Ovary (tissue), 9 donors: Measurements from ENCODE around the gene TAB2. TPM values are rescaled to one million over a fixed set of nuclear protein-coding genes. Genes with fewer than 3 reads are reported as not detected.
"Not testable (repeated sequence)": the region's sequence is repeated elsewhere in the genome, so short reads cannot be mapped to it uniquely, and the experiment has no call there.

Experiments
- DNase-seq, 5 donors: peaks; one replicate each; pipeline ENCODE4 v3.0.0-alpha.2; 2019 to 2020
- H3K27ac ChIP-seq, 2 donors: fragments of 200-600 bp; one replicate each; pipeline versions ENCODE4 v1.5.1 to v1.8.0; 2019 to 2022
- H3K27me3 ChIP-seq: fragments of 200-600 bp; one replicate; pipeline ENCODE4 v1.8.0; 2022
- H3K36me3 ChIP-seq: fragments of 200-600 bp; sonication (generic); one replicate; pipeline ENCODE4 v1.5.1; 2019
- H3K4me1 ChIP-seq: one replicate; pipeline ENCODE4 v1.8.1; 2013; ENCODE audit warnings: mild to moderate bottlenecking, moderate library complexity; ENCODE audit not compliant: insufficient read depth
- H3K4me3 ChIP-seq: fragments of 200-600 bp; sonication (generic); one replicate; pipeline ENCODE4 v1.5.1; 2017
- H3K9me3 ChIP-seq, 2 donors: fragments of 200-600 bp in 1 of 2; sonication (generic) in 1 of 2; one replicate each; pipeline versions ENCODE4 v1.5.1 to v1.8.1; 2013 to 2019; ENCODE audit warnings: mild to moderate bottlenecking in 1 of 2, moderate library complexity in 1 of 2
- EP300 ChIP-seq: sonication (generic); formaldehyde crosslinking; IDR thresholded peaks from one replicate; pipeline ENCODE4 v1.6.1; 2017; ENCODE audit warnings: antibody characterized with exemption
- POLR2A ChIP-seq: fragments of 450-650 bp; IDR thresholded peaks from one replicate; pipeline ENCODE4 v1.6.1; 2017; ENCODE audit warnings: antibody characterized with exemption, mild to moderate bottlenecking, moderate library complexity
- WGBS, 3 donors: extraction: QIAGEN DNeasy Blood & Tissue Kit in 1 of 3; methylation state at CpG; one replicate each; pipeline versions ENCODE4 v1.1.5 to v1.1.7; 2013 to 2017; 5-methylcytosine and 5-hydroxymethylcytosine counted together
- intact Hi-C, 4 donors: fragments of 100-400 bp; cut with DNase I; formaldehyde crosslinking; loops; one replicate each; pipeline versions ENCODE4 v1.11.0 to v1.15.1; 2022 to 2023
- polyA plus RNA-seq, 2 donors: library from polyadenylated mRNA; stranded (reverse); fragments of 200-250 nt in 1 of 2; fragments of 350-450 nt in 1 of 2; fragmentation: Illumina TruSeq in 1 of 2; extraction: RNeasy Lipid Tissue Mini Kit (QIAGEN cat#74804) in 1 of 2; gene quantifications; one replicate each; pipeline ENCODE4 v1.2.3, GENCODE V29; 2013 to 2014
- total RNA-seq, 7 donors: library from RNA; depleted of rRNA in 2 of 7; stranded (reverse); fragments of >200 nt in 2 of 7; fragmentation: NEBNext Ultra II Directional in 3 of 7; extraction: Animal tissue kit (Norgen Biotek cat#: 25700) in 3 of 7; gene quantifications; one replicate each; pipeline versions ENCODE4 v1.1.0 to v1.2.4, GENCODE V29; 2016 to 2023
- TF ChIP-seq, protein P1 (sequence below), 3 donors: fragments of 450-650 bp in 2 of 3; fragments of 200-600 bp in 1 of 3; IDR thresholded peaks; one replicate each; pipeline versions ENCODE4 v1.5.1 to v1.8.0; 2016 to 2022; ENCODE audit warnings: antibody characterized with exemption in 3 of 3, mild to moderate bottlenecking in 1 of 3
- donor health status: DM: no; HTN: no; CAD: no; lungs with moderate emphysema.
- donor health status: DM: no; HTN: no; CAD: no.
- donor health status: Bipolar disorder and iron deficiency.
- donor health status: DM: yes; HTN: yes; CAD: no.
- donor health status: DM: no; HTN: no; CAD: no.
- donor health status: DM: yes; HTN: yes; CAD: no.

TAB2 gene
- total and polyA plus RNA-seq, 9 donors: 39.6 to 75.9 (median 62.6) TPM

DNA sequence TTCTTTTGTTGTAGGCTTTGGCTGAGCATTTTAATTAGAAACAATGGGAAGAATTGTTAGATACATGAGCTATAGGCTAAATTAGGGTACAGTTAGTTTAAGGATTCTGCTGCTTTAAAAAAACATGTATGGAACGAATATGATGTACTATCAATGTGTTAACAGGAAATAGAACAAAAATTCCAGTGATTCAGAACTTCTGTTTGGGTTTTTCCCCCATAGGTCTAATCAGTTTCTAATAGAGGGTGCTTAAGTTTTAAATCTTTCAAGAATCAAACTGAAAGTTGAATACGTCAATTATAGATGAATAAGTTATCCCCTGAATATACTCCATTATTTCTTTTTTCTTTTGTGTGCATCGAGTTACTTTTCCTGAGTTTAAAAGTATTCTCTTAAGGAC, 1.9 kb downstream of the TAB2 start:
- DNase-seq: no peak
- 11 to 18% (median 13%) methylated on average over 3 of the region's 3 CpGs for WGBS, 3 donors
- Histone ChIP-seq H3K27ac (peak overlapping the region in 1 of 2 donors; percentile 84), H3K27me3 (no peaks in the 10 kb centered on the region), H3K4me1 (peaks cover 4% of the 10 kb centered on the region), H3K4me3 (peak overlapping the region; percentile 94), H3K9me3 (no peaks in the 10 kb centered on the region), H3K36me3 (no peaks in the 10 kb centered on the region)
- TF ChIP-seq EP300 (no peak), POLR2A (no peak)
- intact Hi-C loops: loop anchor here in 1 of 4 donors (10.0 kb wide), 1 partner anchor 235 kb away; no protein-coding TSS in a partner anchor

DNA sequence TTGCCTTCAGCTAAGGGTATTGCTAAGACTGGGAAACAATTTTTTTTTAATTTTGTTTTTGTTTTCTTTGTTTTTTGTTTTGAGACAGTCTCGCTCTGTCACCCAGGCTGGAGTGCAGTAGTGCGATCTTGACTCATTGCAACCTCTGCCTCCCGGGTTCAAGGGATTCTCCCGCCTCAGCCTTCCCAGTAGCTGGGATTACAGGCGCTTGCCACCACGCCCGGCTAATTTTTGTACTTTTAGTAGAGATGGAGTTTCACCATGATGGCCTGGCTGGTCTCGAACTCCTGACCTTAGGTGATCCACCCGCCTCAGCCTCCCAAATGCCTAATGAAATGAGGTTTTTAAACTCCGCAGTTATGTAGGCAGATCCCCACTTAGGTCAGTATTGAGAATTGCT, 2.5 kb downstream of the TAB2 start:
- H3K36me3 ChIP-seq, H3K27ac ChIP-seq, H3K9me3 ChIP-seq, DNase-seq, H3K4me1 ChIP-seq, H3K4me3 ChIP-seq, intact Hi-C loops, H3K27me3 ChIP-seq: not testable (repeated sequence)
- 45 to 71% (median 55%) methylated on average over 10 of the region's 10 CpGs for WGBS, 3 donors

DNA sequence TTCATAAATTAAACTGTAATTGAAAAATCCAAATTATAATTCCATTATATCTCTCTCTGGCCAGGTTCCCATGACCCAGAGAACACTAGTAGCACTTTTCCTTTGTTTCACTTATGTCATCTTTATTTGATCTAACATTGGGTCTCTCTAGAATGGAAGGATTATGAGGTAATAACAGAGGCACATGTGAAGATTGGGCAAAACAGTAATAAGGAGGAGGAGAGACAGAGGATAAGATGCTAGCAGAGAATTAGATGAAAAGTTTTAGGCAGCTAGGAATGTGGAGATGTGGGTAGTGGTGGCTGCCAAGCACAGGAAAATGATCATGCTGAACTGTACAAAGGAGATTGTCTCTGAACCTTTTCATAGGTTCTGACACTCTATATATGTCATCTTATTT, 3.3 kb downstream of the TAB2 start:
- Histone ChIP-seq H3K36me3 (no peaks in the 10 kb centered on the region), H3K4me1 (peaks cover 7% of the 10 kb centered on the region), H3K27ac (no peak overlapping the region), H3K27me3 (no peaks in the 10 kb centered on the region), H3K9me3 (no peaks in the 10 kb centered on the region), H3K4me3 (no peak overlapping the region)
- no peak for TF ChIP-seq EP300
- no peak for TF ChIP-seq POLR2A
- TF ChIP-seq, protein P1, sequence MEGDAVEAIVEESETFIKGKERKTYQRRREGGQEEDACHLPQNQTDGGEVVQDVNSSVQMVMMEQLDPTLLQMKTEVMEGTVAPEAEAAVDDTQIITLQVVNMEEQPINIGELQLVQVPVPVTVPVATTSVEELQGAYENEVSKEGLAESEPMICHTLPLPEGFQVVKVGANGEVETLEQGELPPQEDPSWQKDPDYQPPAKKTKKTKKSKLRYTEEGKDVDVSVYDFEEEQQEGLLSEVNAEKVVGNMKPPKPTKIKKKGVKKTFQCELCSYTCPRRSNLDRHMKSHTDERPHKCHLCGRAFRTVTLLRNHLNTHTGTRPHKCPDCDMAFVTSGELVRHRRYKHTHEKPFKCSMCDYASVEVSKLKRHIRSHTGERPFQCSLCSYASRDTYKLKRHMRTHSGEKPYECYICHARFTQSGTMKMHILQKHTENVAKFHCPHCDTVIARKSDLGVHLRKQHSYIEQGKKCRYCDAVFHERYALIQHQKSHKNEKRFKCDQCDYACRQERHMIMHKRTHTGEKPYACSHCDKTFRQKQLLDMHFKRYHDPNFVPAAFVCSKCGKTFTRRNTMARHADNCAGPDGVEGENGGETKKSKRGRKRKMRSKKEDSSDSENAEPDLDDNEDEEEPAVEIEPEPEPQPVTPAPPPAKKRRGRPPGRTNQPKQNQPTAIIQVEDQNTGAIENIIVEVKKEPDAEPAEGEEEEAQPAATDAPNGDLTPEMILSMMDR (IDR thresholded peaks at IDR 0.05): no peak
- intact Hi-C loops: no loop called here
- DNase-seq: no peak

DNA sequence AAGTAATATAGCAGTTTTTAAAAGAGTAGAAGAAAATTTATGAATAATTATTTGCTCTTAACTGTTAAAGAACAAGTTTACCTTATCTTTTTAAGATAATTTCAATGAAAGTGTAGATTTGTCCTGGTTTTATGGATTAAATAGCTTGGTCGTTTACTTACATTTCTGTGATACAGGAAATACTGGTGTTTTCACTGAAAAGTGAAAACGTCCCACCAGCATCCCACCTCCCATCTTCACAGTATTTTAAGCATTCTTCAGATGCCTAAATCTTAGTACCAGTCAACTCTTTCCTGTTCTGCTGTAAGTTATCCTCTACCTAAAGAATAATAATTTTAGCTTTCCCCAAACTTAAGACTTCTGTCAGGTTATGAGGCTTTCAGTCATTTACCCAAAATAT, 5.8 kb downstream of the TAB2 start:
- TF ChIP-seq, protein P1 (IDR thresholded peaks at IDR 0.05): no peak
- TF ChIP-seq POLR2A (no peak), EP300 (no peak)
- no peaks in the 10 kb centered on the region for H3K27me3 ChIP-seq
- peak overlapping the region in 1 of 2 donors; percentile 16 for H3K27ac ChIP-seq
- H3K4me3 ChIP-seq: no peak overlapping the region
- no peaks in the 10 kb centered on the region for H3K9me3 ChIP-seq
- no peaks in the 10 kb centered on the region for H3K36me3 ChIP-seq
- intact Hi-C loops: no loop called here
- 26 to 29% (median 27%) methylated on average over 2 of the region's 2 CpGs for WGBS, 3 donors
- DNase-seq: no peak
- H3K4me1 ChIP-seq: peaks cover 9% of the 10 kb centered on the region

DNA sequence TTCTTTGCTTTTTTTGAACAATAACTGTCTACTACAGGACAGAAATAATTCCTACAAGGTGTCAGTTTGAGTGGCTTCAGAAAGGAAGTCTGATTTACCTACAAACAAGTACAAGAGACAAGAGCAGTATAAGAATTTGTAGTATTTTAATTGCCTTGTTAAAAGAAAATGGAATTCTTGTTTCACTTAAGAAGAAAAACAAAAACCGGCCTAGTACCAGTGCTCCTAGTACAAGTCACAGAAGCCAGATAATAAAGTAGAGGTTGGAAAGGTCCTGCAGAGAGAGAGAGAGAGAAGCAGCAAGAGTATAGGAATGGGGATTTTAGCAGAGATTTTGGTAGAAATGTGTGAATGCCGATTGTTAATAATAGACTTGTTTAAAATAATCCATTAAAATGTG, 6.4 kb downstream of the TAB2 start:
- Histone ChIP-seq H3K9me3 (no peaks in the 10 kb centered on the region), H3K4me3 (no peak overlapping the region), H3K36me3 (no peaks in the 10 kb centered on the region), H3K4me1 (peaks cover 10% of the 10 kb centered on the region), H3K27ac (peak overlapping the region in 1 of 2 donors; percentile 16), H3K27me3 (no peaks in the 10 kb centered on the region)
- no peak for DNase-seq
- no peak for TF ChIP-seq POLR2A
- TF ChIP-seq, protein P1 (IDR thresholded peaks at IDR 0.05): no peak
- TF ChIP-seq EP300: no peak
- intact Hi-C loops: no loop called here
- WGBS, 3 donors: 16 to 32% (median 17%) methylated on average over 2 of the region's 2 CpGs

DNA sequence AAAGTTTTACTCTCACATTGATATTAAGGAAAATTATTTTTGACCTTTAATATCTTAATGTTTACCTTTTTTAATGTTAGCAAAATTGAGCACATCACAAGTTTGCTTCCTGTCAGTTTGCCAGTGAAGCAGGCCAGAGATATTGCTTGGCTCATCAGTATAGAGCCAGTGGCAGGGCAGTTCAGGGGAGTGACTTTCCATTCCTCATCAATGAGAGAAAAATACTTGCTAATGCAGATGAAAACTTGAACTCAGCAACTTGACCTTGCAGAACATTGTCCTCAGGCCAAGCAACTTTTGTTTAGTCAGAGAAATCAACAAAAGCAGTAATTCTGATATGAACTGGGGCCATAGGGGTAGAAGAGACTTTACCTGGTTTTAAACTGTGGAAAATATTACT, 6.9 kb downstream of the TAB2 start:
- peaks cover 10% of the 10 kb centered on the region for H3K4me1 ChIP-seq

More for the DNA sequence above, 6.9 kb downstream of the TAB2 start:
- Histone ChIP-seq H3K9me3 (no peaks in the 10 kb centered on the region), H3K27ac (no peak overlapping the region), H3K27me3 (no peaks in the 10 kb centered on the region), H3K36me3 (no peaks in the 10 kb centered on the region), H3K4me3 (no peak overlapping the region)
- intact Hi-C loops: no loop called here
- TF ChIP-seq EP300: no peak
- no peak for TF ChIP-seq POLR2A
- TF ChIP-seq, protein P1 (IDR thresholded peaks at IDR 0.05): no peak
- no peak for DNase-seq
